ENCODE results near the gene LY6G5C.

LY6G5C gene

GRCh38 chr6:31636698-31637596, 43.9 kb downstream of the LY6G5C start:
- DNase-seq = no peak

- DNase-seq = no peak
Measured at GRCh38 chr6:31634969-31635575, 45.8 kb downstream of the LY6G5C start.

GRCh38 chr6:31634131-31634530, 46.7 kb downstream of the LY6G5C start:
- DNase-seq = no peak

- no peak for DNase-seq
Measured at GRCh38 chr6:31633447-31633846, 47.4 kb downstream of the LY6G5C start.

- no peak for DNase-seq
Measured at GRCh38 chr6:31632279-31632946, 48.5 kb downstream of the LY6G5C start.

GRCh38 chr6:31631681-31632278, 49.1 kb downstream of the LY6G5C start:
- no peak for DNase-seq

- DNase-seq = no peak
Measured at GRCh38 chr6:31631209-31631608, 49.7 kb downstream of the LY6G5C start.

GRCh38 chr6:31630177-31630934, 50.5 kb downstream of the LY6G5C start:
- no peak for DNase-seq

GRCh38 chr6:31629014-31629413, 51.9 kb downstream of the LY6G5C start:
- DNase-seq = no peak

- DNase-seq = no peak
Measured at GRCh38 chr6:31627690-31628287, 53.1 kb downstream of the LY6G5C start.

GRCh38 chr6:31626952-31627351, 53.9 kb downstream of the LY6G5C start:
- DNase-seq = no peak

Data from GF-D8 (cell line).